Right cardiac atrium (tissue), 5 donors: ENCODE data around the gene SND1. TPM values are rescaled to one million over a fixed set of nuclear protein-coding genes. Genes with fewer than 3 reads are reported as not detected.

Source experiments
- ATAC-seq, 2 donors: fragments of 200-7000 bp; cut with Tn5 transposase; one replicate each; pipeline versions ENCODE4 v1.8.0 to v1.9.1; 2020; ENCODE audit warnings: moderate library complexity in 2 of 2, mild to moderate bottlenecking in 1 of 2
- DNase-seq, 3 donors: peaks; one replicate each; pipeline ENCODE4 v3.0.0-alpha.2; 2020
- H3K27ac ChIP-seq: one replicate; pipeline ENCODE4 v1.5.1; 2013; ENCODE audit warnings: mild to moderate bottlenecking, low read length, control low read depth, moderate library complexity
- H3K27me3 ChIP-seq: one replicate; pipeline ENCODE4 v1.6.1; 2013; ENCODE audit not compliant: control insufficient read depth, insufficient read depth
- H3K4me1 ChIP-seq: one replicate; pipeline ENCODE4 v1.6.1; 2013; ENCODE audit warnings: low read length; ENCODE audit not compliant: control insufficient read depth, insufficient read depth
- H3K4me3 ChIP-seq: one replicate; pipeline ENCODE4 v1.5.1; 2013; ENCODE audit warnings: low read length, control low read depth
- H3K9me3 ChIP-seq: one replicate; pipeline ENCODE4 v1.6.1; 2013; ENCODE audit warnings: low read length; ENCODE audit not compliant: control insufficient read depth
- WGBS: extraction: QIAGEN DNeasy Blood & Tissue Kit; methylation state at CpG from one replicate; pipeline ENCODE4 v1.1.7; 2013; 5-methylcytosine and 5-hydroxymethylcytosine counted together
- intact Hi-C, 4 donors: fragments of 100-400 bp; cut with DNase I; formaldehyde crosslinking; loops; one replicate each; pipeline versions ENCODE4 v1.11.0 to v1.14.0; 2022 to 2023
- polyA plus RNA-seq: library from polyadenylated mRNA; stranded (reverse); fragments of 200-250 nt; gene quantifications from one replicate; pipeline ENCODE4 v1.2.3, GENCODE V29; 2013
- total RNA-seq, 4 donors: library from RNA; stranded (reverse); fragmentation: NEBNext Ultra II Directional; extraction: Animal tissue kit (Norgen Biotek cat#: 25700); gene quantifications; one replicate each; pipeline ENCODE4 v1.2.1, GENCODE V29; 2021
- donor health status: healthy with polysubstance abuse.
- donor health status: DM: no; HTN: yes; CAD: no.
- donor health status: DM: no; HTN: no; CAD: no.
- donor health status: DM: no; HTN: yes; CAD: no; lungs with severe emphysema.
- donor health status: DM: yes; HTN: yes; CAD: no.

SND1 gene
- total and polyA plus RNA-seq, 5 donors = 50.0 to 107 (median 89.3) TPM

DNA sequence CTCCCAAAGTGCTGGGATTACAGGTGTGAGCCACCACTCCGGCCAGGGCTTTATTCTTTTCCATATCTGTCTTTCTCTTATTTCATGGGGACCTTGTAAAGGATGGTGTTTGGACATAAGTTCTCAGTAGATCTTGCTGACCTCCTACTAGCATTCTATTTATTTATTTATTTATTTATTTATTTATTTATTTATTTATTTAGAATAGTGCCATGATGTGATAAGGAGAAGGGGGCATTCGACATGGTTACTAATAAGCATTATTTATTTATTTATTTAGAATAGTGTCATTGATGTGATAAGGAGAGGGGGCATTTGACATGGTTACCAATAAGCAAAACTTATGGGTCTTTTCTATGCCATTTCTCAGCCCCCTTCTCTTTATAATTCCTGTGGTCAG lies 202.4 kb downstream of the SND1 start:
- 95% methylated on average over 2 of the region's 2 CpGs for WGBS
- DNase-seq = no peak
- no peak overlapping the region for H3K27ac ChIP-seq
- H3K4me1 ChIP-seq = peaks cover 2% of the 10 kb centered on the region
- no peak for ATAC-seq
- no peaks in the 10 kb centered on the region for H3K9me3 ChIP-seq
- no peaks in the 10 kb centered on the region for H3K27me3 ChIP-seq
- H3K4me3 ChIP-seq = no peak overlapping the region
- intact Hi-C loops = no loop called here

GRCh38 chr7:127857464-127857841 lies 205.5 kb downstream of the SND1 start:
- Histone ChIP-seq H3K4me1 (no peaks in the 10 kb centered on the region), H3K4me3 (no peak overlapping the region), H3K27ac (no peak overlapping the region), H3K9me3 (no peaks in the 10 kb centered on the region), H3K27me3 (no peaks in the 10 kb centered on the region)
- intact Hi-C loops = no loop called here
- ATAC-seq (no peak), DNase-seq (no peak)
- WGBS = 99% methylated on average over 4 of the region's 4 CpGs

- H3K27ac ChIP-seq = no peak overlapping the region
- H3K27me3 ChIP-seq = no peaks in the 10 kb centered on the region
- 81% methylated on average over 14 of the region's 14 CpGs for WGBS
- ATAC-seq (peak; percentile 45 to 64), DNase-seq (peak in 2 of 3 donors; percentile 46 to 49)
- no peaks in the 10 kb centered on the region for H3K9me3 ChIP-seq
- no peak overlapping the region for H3K4me3 ChIP-seq
- H3K4me1 ChIP-seq = no peaks in the 10 kb centered on the region
- intact Hi-C loops = no loop called here
Measured at GRCh38 chr7:127858091-127858914, 206.3 kb downstream of the SND1 start.

GRCh38 chr7:127858915-127859189 lies 206.9 kb downstream of the SND1 start:
- ATAC-seq = peak in 1 of 2 donors; percentile 45
- 55% methylated on average over 1 of the region's 1 CpG for WGBS

GRCh38 chr7:127859330-127859729 lies 207.3 kb downstream of the SND1 start:
- no peak overlapping the region for H3K27ac ChIP-seq
- ATAC-seq (peak in 1 of 2 donors; percentile 47), DNase-seq (no peak)
- no peaks in the 10 kb centered on the region for H3K9me3 ChIP-seq
- H3K4me3 ChIP-seq = no peak overlapping the region
- H3K4me1 ChIP-seq = no peaks in the 10 kb centered on the region
- intact Hi-C loops = no loop called here
- WGBS = 0% methylated on average over 1 of the region's 1 CpG
- no peaks in the 10 kb centered on the region for H3K27me3 ChIP-seq

More at GRCh38 chr7:127858915-127859189, 206.9 kb downstream of the SND1 start:
- no peak for DNase-seq
- no peaks in the 10 kb centered on the region for H3K9me3 ChIP-seq
- H3K4me1 ChIP-seq = no peaks in the 10 kb centered on the region
- no peak overlapping the region for H3K4me3 ChIP-seq
- H3K27me3 ChIP-seq = no peaks in the 10 kb centered on the region
- H3K27ac ChIP-seq = no peak overlapping the region
- intact Hi-C loops = no loop called here

GRCh38 chr7:127862525-127862924 lies 210.5 kb downstream of the SND1 start:
- intact Hi-C loops = no loop called here
- ATAC-seq = no peak
- no peak overlapping the region for H3K27ac ChIP-seq
- WGBS = 77% methylated on average over 5 of the region's 5 CpGs
- H3K27me3 ChIP-seq = no peaks in the 10 kb centered on the region
- DNase-seq = no peak
- H3K4me1 ChIP-seq = no peaks in the 10 kb centered on the region
- no peak overlapping the region for H3K4me3 ChIP-seq
- no peaks in the 10 kb centered on the region for H3K9me3 ChIP-seq

DNA sequence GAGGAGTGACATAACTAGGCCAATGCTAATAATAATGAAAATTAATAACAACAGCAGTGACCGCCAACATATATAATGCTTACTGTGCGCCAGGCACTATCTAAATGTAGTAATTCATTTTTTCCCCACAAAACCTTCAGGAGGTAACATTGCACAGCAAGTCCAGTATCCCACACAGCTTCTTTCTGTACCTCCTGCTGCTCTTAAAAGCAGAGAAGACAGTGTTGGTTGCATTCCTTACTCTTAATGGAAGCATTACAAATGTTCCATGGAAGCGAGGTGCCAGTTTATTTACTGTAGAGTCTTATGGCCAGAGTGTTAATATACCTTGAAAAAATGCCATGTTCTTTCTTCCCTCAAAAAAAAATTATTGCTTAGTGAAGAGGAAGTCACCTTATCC lies 211.1 kb downstream of the SND1 start:
- DNase-seq (no peak), ATAC-seq (no peak)
- H3K27me3 ChIP-seq = no peaks in the 10 kb centered on the region
- no peak overlapping the region for H3K4me3 ChIP-seq
- intact Hi-C loops = no loop called here
- WGBS = 96% methylated on average over 3 of the region's 3 CpGs
- no peaks in the 10 kb centered on the region for H3K4me1 ChIP-seq
- H3K27ac ChIP-seq = no peak overlapping the region
- H3K9me3 ChIP-seq = no peaks in the 10 kb centered on the region

GRCh38 chr7:127865466-127865865 lies 213.5 kb downstream of the SND1 start:
- 36% methylated on average over 1 of the region's 1 CpG for WGBS
- Histone ChIP-seq H3K27ac (no peak overlapping the region), H3K9me3 (no peaks in the 10 kb centered on the region), H3K27me3 (no peaks in the 10 kb centered on the region), H3K4me1 (peaks cover 3% of the 10 kb centered on the region), H3K4me3 (no peak overlapping the region)
- ATAC-seq (peak in 1 of 2 donors; percentile 68), DNase-seq (no peak)
- intact Hi-C loops = no loop called here

DNA sequence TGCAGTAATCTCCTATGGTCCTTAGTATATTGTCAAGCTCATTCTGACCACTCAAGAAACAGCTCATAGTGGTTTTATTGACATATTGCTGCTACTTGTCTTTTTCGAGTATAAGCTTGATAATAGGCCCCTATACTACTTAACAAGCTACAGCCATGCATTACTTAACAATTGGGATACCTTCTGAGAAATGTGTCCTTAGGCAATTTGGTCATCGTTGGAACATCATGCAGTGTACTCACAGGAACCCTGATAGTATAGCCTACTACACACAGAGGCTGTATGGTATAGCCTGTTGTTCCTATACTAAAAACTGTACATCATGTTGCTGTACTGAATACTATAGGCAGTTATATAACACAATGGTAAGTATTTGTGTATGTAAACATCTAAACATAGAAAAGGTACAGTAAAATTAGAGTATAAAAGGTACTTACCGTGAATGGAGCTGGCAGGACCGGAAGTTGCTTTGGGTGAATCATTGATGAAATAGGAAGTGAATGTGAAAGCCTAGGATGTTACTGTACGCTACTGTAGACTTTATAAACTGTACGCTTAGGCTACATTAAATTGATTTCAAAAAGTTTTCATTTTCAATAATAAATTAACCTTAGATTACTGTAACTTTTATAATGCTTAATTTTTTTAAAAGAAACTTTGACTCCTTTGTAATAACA lies 218.4 kb downstream of the SND1 start:
- Histone ChIP-seq H3K9me3 (no peaks in the 10 kb centered on the region), H3K27me3 (no peaks in the 10 kb centered on the region), H3K4me1 (peaks cover 3% of the 10 kb centered on the region), H3K4me3 (no peak overlapping the region), H3K27ac (no peak overlapping the region)
- ATAC-seq (no peak), DNase-seq (no peak)
- 86% methylated on average over 6 of the region's 6 CpGs for WGBS
- intact Hi-C loops = no loop called here

- no peaks in the 10 kb centered on the region for H3K9me3 ChIP-seq
- 98% methylated on average over 3 of the region's 3 CpGs for whole genome bisulfite sequencing
- intact Hi-C loops = no loop called here
- ATAC-seq (no peak), DNase-seq (no peak)
- no peak overlapping the region for H3K27ac ChIP-seq
- peaks cover 3% of the 10 kb centered on the region for H3K4me1 ChIP-seq
- H3K27me3 ChIP-seq = no peaks in the 10 kb centered on the region
- H3K4me3 ChIP-seq = no peak overlapping the region
Measured at GRCh38 chr7:127871226-127871625, 219.2 kb downstream of the SND1 start.

GRCh38 chr7:127872122-127872521 lies 220.1 kb downstream of the SND1 start:
- no peak overlapping the region for H3K4me3 ChIP-seq
- no peaks in the 10 kb centered on the region for H3K27me3 ChIP-seq
- intact Hi-C loops = no loop called here
- WGBS = 100% methylated on average over 1 of the region's 1 CpG
- no peak overlapping the region for H3K27ac ChIP-seq
- no peaks in the 10 kb centered on the region for H3K9me3 ChIP-seq
- no peak for DNase-seq
- ATAC-seq = no peak
- H3K4me1 ChIP-seq = peaks cover 3% of the 10 kb centered on the region
